H1 (cell line): Measurements from ENCODE around the gene PLEKHG5. TPM values are rescaled to one million over a fixed set of nuclear protein-coding genes. Genes with fewer than 3 reads are reported as not detected.

Source experiments
- ATF2 ChIP-seq: IDR thresholded peaks from 2 replicates; pipeline ENCODE4 v1.6.1; 2012; ENCODE audit warnings: low read length, inconsistent platforms
- RFX5 ChIP-seq: IDR thresholded peaks from 2 replicates; pipeline ENCODE4 v1.6.1; 2011; ENCODE audit warnings: low read depth, low read length, improper control_type of control experiment, borderline replicate concordance
- SRF ChIP-seq: IDR thresholded peaks from 2 replicates; pipeline ENCODE4 v1.6.1; 2011; ENCODE audit warnings: mild to moderate bottlenecking, low read depth, low read length, moderate library complexity
- polyA plus RNA-seq, 7 experiments: library from polyadenylated mRNA; depleted of rRNA in 3 of 7; stranded (reverse) in 5 of 7; unstranded in 2 of 7; fragments of >200 nt in 5 of 7; fragments of 200-250 nt in 2 of 7; gene quantifications; 1 replicate in 5 of 7; 2 replicates in 1 of 7; 4 replicates in 1 of 7; pipeline versions ENCODE4 v1.2.1 to v1.2.3, GENCODE V29; 2011 to 2013; ENCODE audit warnings: missing spikeins in 2 of 7, mixed read lengths in 2 of 7
- total RNA-seq: library from RNA; stranded (reverse); fragmentation: NEBNext Ultra II Directional; extraction: Animal tissue kit (Norgen Biotek cat#: 25700); gene quantifications from 2 replicates; pipeline ENCODE4 v1.2.1, GENCODE V29; 2021

PLEKHG5 gene
- total and polyA plus RNA-seq, 2 of the 8 experiments (the other 6 are each of a cell fraction or from before 2014, with no cell fraction given): 10.4 to 13.8 TPM

GRCh38 chr1:6450005-6450450, 41.4 kb downstream of the PLEKHG5 start (continued):
- TF ChIP-seq ATF2: no peak
- TF ChIP-seq RFX5: no peak
- no peak for TF ChIP-seq SRF
